HCT116 (cell line): ENCODE data around the gene ARPP21.

Experiments
- EZH2 ChIP-seq: fragments of 200-600 bp; sonication (generic); IDR thresholded peaks from 2 replicates; pipeline ENCODE4 v1.6.1; 2017; ENCODE audit warnings: antibody characterized with exemption, mixed run types
- FOSL1 ChIP-seq: IDR thresholded peaks from 2 replicates; pipeline ENCODE4 v1.6.1; 2012; ENCODE audit warnings: low read depth
- POLR2A ChIP-seq: IDR thresholded peaks from 2 replicates; pipeline ENCODE4 v1.7.0; 2011; ENCODE audit warnings: borderline replicate concordance; ENCODE audit not compliant: insufficient read depth, insufficient read length; ENCODE audit errors: extremely low read depth
- ZNF274 ChIP-seq: fragments of 200-500 bp; sonication (Bioruptor generic); IDR thresholded peaks from 2 replicates; pipeline ENCODE4 v1.6.1; 2014; ENCODE audit warnings: mild to moderate bottlenecking, low read depth, low read length, inconsistent platforms
- TF ChIP-seq, protein P1 (sequence below), 3 experiments: fragments of 200-600 bp in 1 of 3; sonication (generic) in 1 of 3; IDR thresholded peaks in 2 of 3; conservative IDR thresholded peaks in 1 of 3; 2 replicates each; pipeline ENCODE4 v1.5.1; 2012 to 2017; ENCODE audit warnings: low read depth in 2 of 3, low read length in 2 of 3, antibody characterized with exemption in 1 of 3, borderline replicate concordance in 1 of 3, control low read depth in 1 of 3, mild to moderate bottlenecking in 1 of 3, mixed read lengths in 1 of 3, mixed run types in 1 of 3, moderate library complexity in 1 of 3; ENCODE audit not compliant: insufficient read depth in 1 of 3

DNA sequence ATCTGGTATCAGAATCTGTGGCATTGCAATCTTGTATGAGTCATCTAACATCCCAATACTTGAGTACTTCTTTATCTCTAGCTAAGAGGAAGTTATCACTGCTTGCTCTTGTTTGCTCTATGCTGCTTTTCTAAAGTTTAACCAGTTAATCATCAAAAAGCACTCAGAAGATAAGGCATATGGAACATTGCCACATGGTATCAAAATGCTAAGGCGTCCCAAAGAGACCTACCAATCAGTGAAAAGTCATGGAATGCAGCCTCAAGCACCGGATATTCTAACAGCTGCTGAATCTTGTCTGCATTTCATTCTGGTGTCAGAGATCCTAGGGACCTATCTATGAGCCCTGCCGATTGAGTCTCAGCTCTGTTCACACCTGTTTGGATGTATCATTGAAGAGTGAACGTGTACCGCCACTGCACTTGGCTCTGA is 192.8 kb downstream of the ARPP21 start:
- TF ChIP-seq POLR2A (no peak), EZH2 (no peak), ZNF274 (no peak), FOSL1 (no peak)
- TF ChIP-seq, protein P1, sequence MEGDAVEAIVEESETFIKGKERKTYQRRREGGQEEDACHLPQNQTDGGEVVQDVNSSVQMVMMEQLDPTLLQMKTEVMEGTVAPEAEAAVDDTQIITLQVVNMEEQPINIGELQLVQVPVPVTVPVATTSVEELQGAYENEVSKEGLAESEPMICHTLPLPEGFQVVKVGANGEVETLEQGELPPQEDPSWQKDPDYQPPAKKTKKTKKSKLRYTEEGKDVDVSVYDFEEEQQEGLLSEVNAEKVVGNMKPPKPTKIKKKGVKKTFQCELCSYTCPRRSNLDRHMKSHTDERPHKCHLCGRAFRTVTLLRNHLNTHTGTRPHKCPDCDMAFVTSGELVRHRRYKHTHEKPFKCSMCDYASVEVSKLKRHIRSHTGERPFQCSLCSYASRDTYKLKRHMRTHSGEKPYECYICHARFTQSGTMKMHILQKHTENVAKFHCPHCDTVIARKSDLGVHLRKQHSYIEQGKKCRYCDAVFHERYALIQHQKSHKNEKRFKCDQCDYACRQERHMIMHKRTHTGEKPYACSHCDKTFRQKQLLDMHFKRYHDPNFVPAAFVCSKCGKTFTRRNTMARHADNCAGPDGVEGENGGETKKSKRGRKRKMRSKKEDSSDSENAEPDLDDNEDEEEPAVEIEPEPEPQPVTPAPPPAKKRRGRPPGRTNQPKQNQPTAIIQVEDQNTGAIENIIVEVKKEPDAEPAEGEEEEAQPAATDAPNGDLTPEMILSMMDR (IDR thresholded peaks at IDR 0.05 in 2 of 3, conservative IDR thresholded peaks at IDR 0.05 in 1 of 3; ENCODE audit: borderline replicate concordance in 1 of 3, insufficient read depth in 1 of 3, low read depth in 2 of 3, low read length in 2 of 3), result no peak
